Esophagus (tissue), 2 donors: ENCODE results near the gene AGBL1. TPM values are rescaled to one million over a fixed set of nuclear protein-coding genes. Genes with fewer than 3 reads are reported as not detected.

Experiments
- H3K27ac ChIP-seq, 2 donors: one replicate each; pipeline ENCODE4 v1.5.1; 2013; ENCODE audit warnings: low read depth in 2 of 2, mild to moderate bottlenecking in 2 of 2, inconsistent platforms in 1 of 2, low read length in 1 of 2, moderate library complexity in 1 of 2
- H3K27me3 ChIP-seq, 2 donors: one replicate each; pipeline ENCODE4 v1.6.1; 2013; ENCODE audit warnings: low read length in 2 of 2, control low read depth in 1 of 2, mild to moderate bottlenecking in 1 of 2; ENCODE audit not compliant: insufficient read depth in 2 of 2, control insufficient read depth in 1 of 2
- H3K36me3 ChIP-seq, 2 donors: one replicate each; pipeline ENCODE4 v1.6.1; 2013; ENCODE audit warnings: low read length in 1 of 2; ENCODE audit not compliant: control insufficient read depth in 2 of 2, insufficient read depth in 2 of 2
- H3K4me1 ChIP-seq, 2 donors: one replicate each; pipeline ENCODE4 v1.6.1; 2013; ENCODE audit warnings: low read length in 1 of 2; ENCODE audit not compliant: control insufficient read depth in 2 of 2, insufficient read depth in 2 of 2
- H3K4me3 ChIP-seq, 2 donors: one replicate each; pipeline ENCODE4 v1.5.1; 2013; ENCODE audit warnings: low read length in 2 of 2, mild to moderate bottlenecking in 2 of 2, low read depth in 1 of 2, moderate library complexity in 1 of 2
- H3K9me3 ChIP-seq, 2 donors: one replicate each; pipeline ENCODE4 v1.6.1; 2013; ENCODE audit warnings: mild to moderate bottlenecking in 2 of 2, low read depth in 1 of 2, low read length in 1 of 2, moderate library complexity in 1 of 2; ENCODE audit not compliant: control insufficient read depth in 2 of 2, insufficient read depth in 1 of 2
- WGBS, 2 donors: extraction: QIAGEN DNeasy Blood & Tissue Kit; methylation state at CpG; one replicate each; pipeline ENCODE4 v1.1.7; 2013; 5-methylcytosine and 5-hydroxymethylcytosine counted together
- polyA plus RNA-seq, 2 donors: library from polyadenylated mRNA; stranded (reverse); fragments of 200-250 nt; gene quantifications; one replicate each; pipeline ENCODE4 v1.2.3, GENCODE V29; 2013
- donor health status: healthy with polysubstance abuse.
- donor health status: Bipolar disorder and iron deficiency.

The AGBL1 gene
- polyA plus RNA-seq, 2 donors, result 0.01 TPM; not detected in 1

DNA sequence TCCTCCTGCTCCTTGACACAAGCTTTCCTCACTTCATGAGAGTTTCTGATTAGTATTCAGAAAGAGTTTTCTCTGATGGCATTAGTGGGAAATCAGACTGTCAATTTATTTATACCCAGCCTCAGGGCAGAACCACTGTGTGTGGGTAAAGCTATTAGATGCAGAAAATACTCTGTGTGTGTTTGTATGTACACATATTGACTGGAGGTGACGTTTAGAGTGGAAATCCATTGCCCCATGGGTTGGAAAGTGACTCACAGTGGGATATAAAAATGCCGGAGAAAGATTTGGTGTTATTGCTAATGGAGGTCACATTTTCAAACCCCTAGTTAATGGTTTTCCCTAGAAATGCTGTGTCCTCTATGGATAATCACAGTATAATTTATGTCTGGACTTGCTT lies 577.6 kb downstream of the AGBL1 start:
- Histone ChIP-seq H3K27ac (no peak overlapping the region), H3K9me3 (no peaks in the 10 kb centered on the region)
- 80 to 82% methylated on average over 2 of the region's 2 CpGs for WGBS, 2 donors

DNA sequence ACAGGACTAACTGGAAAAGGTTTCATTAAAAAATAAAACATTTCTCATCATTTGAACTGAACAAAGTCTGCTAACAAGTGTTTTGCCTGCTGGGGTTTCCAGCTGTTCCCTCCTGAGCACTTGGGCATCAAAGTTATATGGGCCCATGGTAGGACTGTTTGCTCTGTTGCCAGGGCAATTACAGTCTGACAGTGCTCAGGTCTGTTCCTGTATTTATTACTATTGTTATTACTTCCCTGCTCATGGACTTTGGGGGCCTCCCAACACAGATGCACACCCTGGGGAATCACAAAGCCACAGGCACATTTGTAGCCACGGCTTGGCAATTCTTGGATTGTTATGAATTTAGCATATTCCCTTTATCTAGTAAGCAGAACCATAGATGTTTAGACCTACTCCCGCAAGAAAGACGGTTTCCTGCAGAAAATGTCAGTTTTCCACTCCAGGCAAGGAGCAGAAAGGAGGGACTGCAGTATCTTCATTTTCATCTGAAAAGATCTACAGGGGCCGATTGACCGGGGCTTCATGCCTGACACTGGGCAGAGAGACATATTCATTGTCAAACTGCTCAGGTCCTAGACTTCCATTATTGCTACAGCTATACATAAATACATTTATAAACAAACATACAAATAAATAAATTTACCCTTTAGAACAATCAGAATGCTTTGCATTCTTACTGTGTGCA lies 580.2 kb downstream of the AGBL1 start:
- 76 to 86% methylated on average over 5 of the region's 5 CpGs for WGBS, 2 donors
- no peak overlapping the region for H3K27ac ChIP-seq
- H3K36me3 ChIP-seq, result no peaks in the 10 kb centered on the region
- H3K9me3 ChIP-seq, result no peaks in the 10 kb centered on the region
- no peaks in the 10 kb centered on the region for H3K4me1 ChIP-seq
- no peaks in the 10 kb centered on the region for H3K27me3 ChIP-seq
- H3K4me3 ChIP-seq, result no peak overlapping the region

More for the DNA sequence above, 577.6 kb downstream of the AGBL1 start:
- H3K4me1 ChIP-seq, result no peaks in the 10 kb centered on the region
- no peaks in the 10 kb centered on the region for H3K36me3 ChIP-seq
- no peaks in the 10 kb centered on the region for H3K27me3 ChIP-seq
- H3K4me3 ChIP-seq, result no peak overlapping the region

DNA sequence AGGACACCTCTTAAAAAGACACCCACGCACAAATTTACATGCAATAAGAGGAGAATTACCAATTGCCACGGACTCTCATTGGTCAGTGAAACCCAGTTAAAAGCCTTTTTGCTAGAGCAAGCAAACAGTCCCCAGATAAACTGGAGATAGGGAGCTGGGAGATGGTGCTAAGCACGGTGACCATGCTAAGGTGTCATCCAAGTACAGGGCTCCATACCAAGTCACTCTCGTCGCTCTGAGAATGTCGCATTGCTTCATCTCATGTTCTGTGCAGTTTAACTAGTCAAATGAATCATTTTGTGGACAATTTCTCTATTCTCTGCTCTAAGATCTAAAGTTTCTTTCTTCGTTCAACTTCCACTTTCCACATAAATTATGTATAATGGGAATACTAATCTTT lies 581.9 kb downstream of the AGBL1 start:
- H3K27ac ChIP-seq, result no peak overlapping the region
- WGBS, 2 donors, result 80 to 87% methylated on average over 7 of the region's 7 CpGs
- H3K27me3 ChIP-seq, result no peaks in the 10 kb centered on the region
- H3K4me1 ChIP-seq, result no peaks in the 10 kb centered on the region
- H3K36me3 ChIP-seq, result no peaks in the 10 kb centered on the region
- no peaks in the 10 kb centered on the region for H3K9me3 ChIP-seq
- no peak overlapping the region for H3K4me3 ChIP-seq

DNA sequence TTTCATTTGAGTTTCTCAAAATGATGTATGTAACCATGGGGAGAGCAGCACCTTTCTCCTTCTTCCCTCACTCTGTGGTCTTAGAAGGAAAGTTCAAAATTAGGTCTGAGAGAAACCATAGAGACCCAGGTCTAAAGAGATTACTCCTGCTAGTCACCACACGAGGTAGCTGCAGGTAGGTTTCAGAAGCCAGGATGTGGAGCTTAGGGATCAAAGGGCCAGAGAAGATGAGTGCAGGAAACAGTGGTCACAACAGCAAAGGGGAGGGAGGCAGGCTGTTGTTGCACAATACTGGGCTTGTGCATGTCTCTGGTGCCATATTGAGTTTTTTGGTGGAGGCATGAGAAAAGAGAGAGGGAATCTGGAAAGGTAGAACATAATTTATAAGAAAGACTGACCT lies 583.6 kb downstream of the AGBL1 start:
- H3K27ac ChIP-seq, result no peak overlapping the region
- H3K4me1 ChIP-seq, result no peaks in the 10 kb centered on the region
- no peaks in the 10 kb centered on the region for H3K36me3 ChIP-seq
- no peaks in the 10 kb centered on the region for H3K27me3 ChIP-seq
- WGBS, 2 donors, result 30 to 43% methylated on average over 1 of the region's 1 CpG
- H3K4me3 ChIP-seq, result no peak overlapping the region
- H3K9me3 ChIP-seq, result no peaks in the 10 kb centered on the region

DNA sequence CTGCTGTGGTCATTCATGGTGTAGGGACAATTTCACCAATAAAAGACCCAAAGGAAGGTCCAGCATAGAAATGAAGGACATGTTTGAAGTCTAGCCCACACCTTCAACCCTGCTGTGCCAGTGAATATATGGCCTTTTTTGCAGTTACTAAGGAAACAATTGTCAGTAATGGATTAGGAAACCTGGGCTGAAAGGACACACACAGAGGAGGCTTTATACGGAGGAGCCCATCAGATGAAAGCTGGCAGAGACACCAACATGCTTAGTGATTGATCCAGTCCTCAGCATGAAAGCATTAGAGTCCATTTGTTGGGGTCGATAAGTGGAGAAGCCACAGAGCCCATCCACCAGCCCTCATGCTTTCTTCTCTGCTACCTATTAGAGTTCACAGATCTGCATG lies 584.3 kb downstream of the AGBL1 start:
- no peak overlapping the region for H3K27ac ChIP-seq
- 39 to 64% methylated on average over 2 of the region's 2 CpGs for WGBS, 2 donors

DNA sequence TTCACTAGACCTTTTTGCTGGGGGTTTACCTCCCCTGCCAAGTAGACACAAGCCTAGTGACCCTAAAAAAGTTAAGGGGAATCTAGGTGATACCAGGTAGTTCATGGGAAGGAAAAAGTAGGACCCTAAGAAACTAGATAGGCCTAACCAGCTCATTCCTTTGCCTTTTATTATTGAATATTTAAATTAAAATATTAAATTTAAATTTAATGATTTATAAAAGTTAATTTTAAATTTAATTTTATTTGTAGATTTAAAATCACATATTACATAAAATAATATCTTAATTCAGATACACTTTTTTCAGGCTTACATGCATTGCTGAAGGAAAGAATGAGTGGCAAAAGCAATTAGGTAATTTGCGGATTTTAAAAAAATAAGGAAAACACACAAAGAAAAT lies 584.9 kb downstream of the AGBL1 start:
- Histone ChIP-seq H3K9me3 (no peaks in the 10 kb centered on the region), H3K36me3 (no peaks in the 10 kb centered on the region), H3K27ac (no peak overlapping the region), H3K4me1 (no peaks in the 10 kb centered on the region), H3K4me3 (no peak overlapping the region), H3K27me3 (peaks cover 0 to 2% of the 10 kb centered on the region in 2 donors)
- 90 to 100% methylated on average over 1 of the region's 1 CpG for WGBS, 2 donors

More for the DNA sequence above, 584.3 kb downstream of the AGBL1 start:
- Histone ChIP-seq H3K9me3 (no peaks in the 10 kb centered on the region), H3K4me1 (no peaks in the 10 kb centered on the region), H3K36me3 (no peaks in the 10 kb centered on the region), H3K27me3 (peaks cover 0 to 2% of the 10 kb centered on the region in 2 donors), H3K4me3 (no peak overlapping the region)

DNA sequence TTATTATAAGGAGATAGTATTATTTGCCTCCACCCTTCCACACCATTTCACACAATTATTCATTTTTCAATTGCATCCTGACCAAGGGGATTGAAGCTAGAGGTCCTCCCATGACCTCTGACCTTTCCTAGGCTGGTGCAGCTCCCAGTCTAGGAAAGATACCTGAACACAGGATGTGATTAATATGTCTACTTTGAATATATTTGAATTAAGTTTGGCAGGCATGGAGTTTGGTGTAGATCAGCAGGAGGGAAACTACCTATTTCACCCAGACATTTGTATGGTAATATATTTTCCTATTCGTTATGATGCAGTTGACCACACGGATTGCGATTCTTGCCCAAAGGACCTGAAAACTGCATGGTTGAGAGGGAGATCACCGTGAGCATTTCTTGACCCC lies 596.3 kb downstream of the AGBL1 start:
- H3K4me3 ChIP-seq, result no peak overlapping the region
- WGBS, 2 donors, result 94 to 95% methylated on average over 4 of the region's 4 CpGs
- H3K4me1 ChIP-seq, result no peaks in the 10 kb centered on the region
- no peak overlapping the region for H3K27ac ChIP-seq
- no peaks in the 10 kb centered on the region for H3K27me3 ChIP-seq
- no peaks in the 10 kb centered on the region for H3K9me3 ChIP-seq
- H3K36me3 ChIP-seq, result no peaks in the 10 kb centered on the region

DNA sequence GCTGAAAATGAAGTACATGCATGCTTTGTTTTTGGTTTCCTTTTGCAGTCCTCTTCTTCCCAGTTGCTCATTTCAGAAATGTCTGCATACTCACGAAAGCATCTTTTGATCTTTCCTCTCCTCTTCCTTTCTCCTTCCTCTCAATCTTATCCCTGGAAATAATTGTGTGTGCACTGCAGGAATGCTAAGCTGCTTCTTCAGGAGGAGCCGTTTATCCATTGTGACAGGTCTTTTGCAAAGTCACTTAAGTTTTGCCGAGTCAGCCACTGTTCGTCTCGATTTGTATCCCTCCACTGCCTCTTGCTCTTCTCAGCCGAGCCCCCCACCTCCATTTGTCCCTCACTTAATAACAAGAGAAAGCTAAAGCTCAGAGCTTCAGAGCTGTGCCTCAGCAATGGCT lies 597.6 kb downstream of the AGBL1 start:
- H3K27me3 ChIP-seq, result no peaks in the 10 kb centered on the region
- H3K27ac ChIP-seq, result no peak overlapping the region
- H3K4me1 ChIP-seq, result no peaks in the 10 kb centered on the region
- no peaks in the 10 kb centered on the region for H3K9me3 ChIP-seq
- H3K4me3 ChIP-seq, result no peak overlapping the region
- no peaks in the 10 kb centered on the region for H3K36me3 ChIP-seq
- 36 to 41% methylated on average over 6 of the region's 6 CpGs for WGBS, 2 donors

DNA sequence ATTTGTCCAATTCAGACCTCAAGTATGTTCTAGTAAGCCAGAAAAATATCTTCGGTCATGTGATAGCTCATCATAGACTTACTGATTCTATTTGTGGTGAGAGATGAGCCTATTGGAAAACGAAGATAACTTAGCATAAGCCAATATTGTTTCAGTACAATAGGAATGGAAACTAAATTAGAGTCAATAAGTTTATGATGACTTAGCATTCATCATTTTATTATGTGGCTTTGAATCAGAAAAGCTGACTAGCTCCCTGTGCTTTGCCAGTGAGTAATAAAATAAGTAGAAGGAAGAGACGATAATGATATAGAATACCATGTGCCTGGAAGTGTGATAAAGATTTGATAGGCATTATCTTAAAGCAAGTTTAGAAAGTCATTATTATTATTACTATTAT lies 605.6 kb downstream of the AGBL1 start:
- no peaks in the 10 kb centered on the region for H3K36me3 ChIP-seq
- no peaks in the 10 kb centered on the region for H3K4me1 ChIP-seq
- no peaks in the 10 kb centered on the region for H3K9me3 ChIP-seq
- H3K27me3 ChIP-seq, result no peaks in the 10 kb centered on the region
- no peak overlapping the region for H3K4me3 ChIP-seq
- WGBS, 2 donors, result 77 to 81% methylated on average over 3 of the region's 3 CpGs
- H3K27ac ChIP-seq, result no peak overlapping the region

DNA sequence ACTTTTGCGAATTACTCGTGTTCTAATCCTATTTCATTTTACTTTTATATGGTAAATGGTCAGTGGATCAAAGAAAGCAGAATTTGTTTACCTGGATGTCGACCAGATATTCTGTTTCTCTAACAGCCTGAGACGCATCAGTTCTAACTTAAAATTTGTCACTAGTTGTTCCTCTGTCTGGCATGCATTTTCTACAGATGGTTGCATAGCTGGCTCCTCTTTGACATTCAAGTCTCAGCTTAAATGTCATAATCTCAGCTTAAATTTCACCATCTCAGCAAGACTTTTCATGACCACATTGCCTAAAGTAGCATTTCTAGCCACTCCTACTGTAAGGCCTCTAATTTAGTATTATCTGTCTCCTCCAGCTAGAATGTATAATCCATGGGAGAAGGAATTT lies 609.3 kb downstream of the AGBL1 start:
- Histone ChIP-seq H3K9me3 (no peaks in the 10 kb centered on the region), H3K4me3 (no peak overlapping the region), H3K4me1 (no peaks in the 10 kb centered on the region), H3K27me3 (no peaks in the 10 kb centered on the region), H3K27ac (no peak overlapping the region), H3K36me3 (no peaks in the 10 kb centered on the region)
- 78 to 80% methylated on average over 4 of the region's 4 CpGs for WGBS, 2 donors
